Activated CD8-positive, alpha-beta T cell treated with anti-CD3 and anti-CD28 coated beads for 36 hours (primary cell): Measurements from ENCODE around the gene COG3. TPM values are rescaled to one million over a fixed set of nuclear protein-coding genes. Genes with fewer than 3 reads are reported as not detected.
"Not testable (repeated sequence)": the region's sequence is repeated elsewhere in the genome, so short reads cannot be mapped to it uniquely, and the experiment has no call there.

Experiments used
- ATAC-seq: fragments of 200-7000 bp; cut with Tn5 transposase; one replicate; pipeline ENCODE4 v1.10.0; 2021; ENCODE audit warnings: mild to moderate bottlenecking, moderate library complexity
- CTCF ChIA-PET: fragments of 350-600 bp; sonication (Branson Sonifier 250); formaldehyde crosslinking; loops from one replicate; lab custom pipeline; 2021; ENCODE audit warnings: antibody characterized with exemption; lab: Charles Lee
- POLR2A ChIA-PET: fragments of 350-600 bp; sonication (Branson Sonifier 250); formaldehyde crosslinking; loops from one replicate; lab custom pipeline; 2021; ENCODE audit warnings: antibody characterized with exemption; lab: Charles Lee
- DNase-seq: peaks from one replicate; pipeline ENCODE4 v3.0.0-alpha.2; 2020
- H3K27ac Mint-ChIP-seq: one replicate; pipeline ENCODE4 v1.8.0; 2021; ENCODE audit warnings: mild to moderate bottlenecking, mixed read lengths
- H3K27me3 Mint-ChIP-seq: one replicate; pipeline ENCODE4 v1.8.0; 2021; ENCODE audit warnings: mixed read lengths
- H3K36me3 Mint-ChIP-seq: one replicate; pipeline ENCODE4 v1.8.0; 2021; ENCODE audit warnings: low read depth, mixed read lengths
- H3K4me1 Mint-ChIP-seq: one replicate; pipeline ENCODE4 v1.8.0; 2021; ENCODE audit warnings: low read depth, mixed read lengths
- H3K4me3 Mint-ChIP-seq: one replicate; pipeline ENCODE4 v1.8.0; 2021; ENCODE audit warnings: mild to moderate bottlenecking, moderate library complexity, mixed read lengths
- H3K9me3 Mint-ChIP-seq: one replicate; pipeline ENCODE4 v1.8.0; 2021; ENCODE audit warnings: mixed read lengths
- intact Hi-C: fragments of 100-400 bp; cut with micrococcal nuclease; formaldehyde crosslinking; loops from one replicate; pipeline ENCODE4 v1.10.0; 2022
- total RNA-seq, 2 experiments: library from RNA; stranded (reverse); gene quantifications; one replicate each; pipeline ENCODE4 v1.2.3, GENCODE V29; 2021
- TF ChIP-seq, protein P1 (sequence below): fragments of 200-600 bp; IDR thresholded peaks from one replicate; pipeline ENCODE4 v1.8.0; 2022; ENCODE audit warnings: antibody characterized with exemption, mild to moderate bottlenecking

Gene COG3
- total RNA-seq, 2 experiments from 2014 or later: 19.9 to 22.1 TPM

- Mint-ChIP-seq H3K9me3 (no peaks in the 10 kb centered on the region), H3K27ac (no peak overlapping the region), H3K4me3 (no peak overlapping the region), H3K27me3 (no peaks in the 10 kb centered on the region), H3K4me1 (peaks cover 7% of the 10 kb centered on the region), H3K36me3 (peaks cover 2% of the 10 kb centered on the region)
- intact Hi-C loops: no loop called here
- no peak for ATAC-seq
- TF ChIP-seq, protein P1, sequence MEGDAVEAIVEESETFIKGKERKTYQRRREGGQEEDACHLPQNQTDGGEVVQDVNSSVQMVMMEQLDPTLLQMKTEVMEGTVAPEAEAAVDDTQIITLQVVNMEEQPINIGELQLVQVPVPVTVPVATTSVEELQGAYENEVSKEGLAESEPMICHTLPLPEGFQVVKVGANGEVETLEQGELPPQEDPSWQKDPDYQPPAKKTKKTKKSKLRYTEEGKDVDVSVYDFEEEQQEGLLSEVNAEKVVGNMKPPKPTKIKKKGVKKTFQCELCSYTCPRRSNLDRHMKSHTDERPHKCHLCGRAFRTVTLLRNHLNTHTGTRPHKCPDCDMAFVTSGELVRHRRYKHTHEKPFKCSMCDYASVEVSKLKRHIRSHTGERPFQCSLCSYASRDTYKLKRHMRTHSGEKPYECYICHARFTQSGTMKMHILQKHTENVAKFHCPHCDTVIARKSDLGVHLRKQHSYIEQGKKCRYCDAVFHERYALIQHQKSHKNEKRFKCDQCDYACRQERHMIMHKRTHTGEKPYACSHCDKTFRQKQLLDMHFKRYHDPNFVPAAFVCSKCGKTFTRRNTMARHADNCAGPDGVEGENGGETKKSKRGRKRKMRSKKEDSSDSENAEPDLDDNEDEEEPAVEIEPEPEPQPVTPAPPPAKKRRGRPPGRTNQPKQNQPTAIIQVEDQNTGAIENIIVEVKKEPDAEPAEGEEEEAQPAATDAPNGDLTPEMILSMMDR: no peak
- CTCF ChIA-PET: interaction anchor here (1.6 kb wide), 1 partner anchor 48 kb away, joined by 4 read pairs; no protein-coding TSS in a partner anchor
- DNase-seq: no peak
- POLR2A ChIA-PET: no interaction called here
Observed at GRCh38 chr13:45419945-45420344, 44.8 kb upstream of the COG3 start.

DNA sequence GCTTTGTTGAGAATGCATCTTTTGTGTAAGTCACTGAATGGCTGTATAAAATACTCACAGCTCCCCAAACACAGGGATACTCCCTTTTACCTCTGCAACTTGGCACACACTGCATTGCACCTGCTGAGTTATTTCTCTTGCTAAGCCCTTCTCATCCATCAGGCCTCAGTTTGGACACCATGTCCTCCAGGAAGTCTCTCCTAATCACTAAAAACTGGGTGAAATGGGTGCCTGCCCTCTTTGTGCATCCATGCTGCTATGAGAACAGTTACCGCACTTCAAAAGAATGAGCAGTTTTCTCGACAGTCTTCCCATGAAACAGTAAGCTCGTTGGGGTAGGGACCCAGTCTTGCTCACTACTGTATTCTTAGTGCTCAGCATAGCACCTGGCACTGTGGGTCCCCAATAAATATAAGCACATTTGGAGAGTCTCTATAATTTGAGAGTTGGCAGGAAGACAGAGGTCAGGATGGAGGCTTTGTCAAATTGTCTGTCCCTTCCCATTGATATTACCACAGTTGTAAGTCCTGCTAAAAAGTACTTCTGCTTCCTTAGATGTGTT, 41.9 kb upstream of the COG3 start:
- TF ChIP-seq, protein P1: no peak
- ChIA-PET POLR2A (interaction anchor here (0.6 to 2.6 kb wide), 2 partner anchors 42 to 56 kb away, joined by 3 to 10 read pairs; partner anchors contain the start of gene COG3), CTCF (no interaction called here)
- no peaks in the 10 kb centered on the region for H3K9me3 Mint-ChIP-seq
- no peak overlapping the region for H3K27ac Mint-ChIP-seq
- H3K27me3 Mint-ChIP-seq: no peaks in the 10 kb centered on the region
- no peak overlapping the region for H3K4me3 Mint-ChIP-seq
- intact Hi-C loops: no loop called here
- H3K36me3 Mint-ChIP-seq: no peaks in the 10 kb centered on the region
- DNase-seq (peak; percentile 21), ATAC-seq (no peak)
- H3K4me1 Mint-ChIP-seq: peaks cover 2% of the 10 kb centered on the region

DNA sequence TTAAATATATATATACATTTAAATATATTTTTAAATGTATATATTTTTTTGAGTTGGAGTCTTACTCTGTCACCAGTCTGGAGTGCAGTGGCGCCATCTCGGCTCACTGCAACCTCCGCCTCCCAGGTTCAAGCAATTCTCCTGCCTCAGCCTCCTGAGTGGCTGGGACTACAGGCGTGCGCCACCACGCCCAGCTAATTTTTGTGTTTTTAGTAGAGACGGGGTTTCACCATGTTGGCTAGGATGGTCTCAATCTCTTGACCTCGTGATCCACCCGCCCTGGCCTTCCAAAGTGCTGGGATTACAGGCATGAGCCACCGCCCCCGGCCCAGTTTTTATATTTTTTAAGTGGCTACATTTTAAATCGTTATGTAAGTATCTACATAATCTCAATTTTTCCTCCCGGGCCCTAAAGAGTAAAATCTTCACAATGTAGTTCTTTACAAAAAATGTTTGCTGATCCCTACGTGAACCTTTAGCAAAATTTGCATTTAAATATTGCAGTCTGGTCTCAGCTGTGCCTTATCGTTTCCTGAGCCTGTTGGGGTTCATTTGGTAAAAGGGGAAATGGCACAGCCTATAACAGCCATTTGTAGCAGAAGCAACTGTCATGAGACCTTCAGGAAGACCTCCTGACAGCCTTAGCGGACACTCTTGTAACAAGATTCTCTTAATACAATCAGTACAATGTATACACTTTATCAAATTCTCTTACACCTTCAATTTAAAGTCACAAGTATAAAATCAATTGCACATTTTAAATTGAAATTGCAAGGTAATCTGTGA, 38.5 kb upstream of the COG3 start:
- POLR2A ChIA-PET: interaction anchor here (0.7 to 0.9 kb wide), 2 partner anchors 36 to 57 kb away, joined by 3 to 5 read pairs; no protein-coding TSS in a partner anchor
- intact Hi-C loops, H3K27ac Mint-ChIP-seq, H3K36me3 Mint-ChIP-seq, H3K4me3 Mint-ChIP-seq, H3K4me1 Mint-ChIP-seq, H3K9me3 Mint-ChIP-seq, H3K27me3 Mint-ChIP-seq, DNase-seq, ATAC-seq: not testable (repeated sequence)
- CTCF ChIA-PET: interaction anchor here (0.8 to 1.1 kb wide), 2 partner anchors 13 to 56 kb away, joined by 3 read pairs; no protein-coding TSS in a partner anchor

DNA sequence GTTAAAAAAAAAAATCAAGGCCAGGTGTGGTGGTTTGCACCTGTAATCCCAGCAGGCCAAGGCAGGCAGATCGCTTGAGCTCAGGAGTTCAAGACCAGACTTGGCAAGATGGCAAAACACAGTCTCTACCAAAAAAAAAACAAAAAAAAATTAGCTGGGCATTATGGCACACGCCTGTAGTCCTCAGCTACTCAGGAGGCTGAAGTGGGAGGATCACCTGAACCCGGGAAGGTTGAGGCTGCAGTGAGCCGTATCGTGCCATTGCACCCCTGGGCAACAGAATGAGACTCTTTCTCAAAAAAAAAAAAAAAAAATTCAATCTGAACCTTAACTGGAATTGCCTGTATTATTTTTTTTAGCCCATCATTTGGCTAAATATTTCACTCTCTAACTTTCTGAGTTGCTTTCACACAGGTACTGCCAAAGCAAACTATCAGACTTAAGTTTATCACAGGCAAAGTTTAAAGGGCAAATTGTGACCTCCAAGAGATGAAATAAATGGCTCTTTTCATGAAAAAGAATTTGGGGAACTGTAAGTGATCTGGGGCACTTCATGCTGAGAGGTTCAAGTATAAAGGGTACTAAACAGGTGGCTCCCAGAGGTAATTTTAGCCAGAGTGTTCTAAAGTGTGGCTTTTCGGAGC, 31.9 kb upstream of the COG3 start:
- ATAC-seq (no peak), DNase-seq (no peak)
- H3K27ac Mint-ChIP-seq: no peak overlapping the region
- H3K4me1 Mint-ChIP-seq: no peaks in the 10 kb centered on the region
- POLR2A ChIA-PET: interaction anchor here (1.2 kb wide), 1 partner anchor 56 kb away, joined by 3 read pairs; no protein-coding TSS in a partner anchor
- no peaks in the 10 kb centered on the region for H3K36me3 Mint-ChIP-seq
- H3K4me3 Mint-ChIP-seq: no peak overlapping the region
- TF ChIP-seq, protein P1: no peak
- H3K9me3 Mint-ChIP-seq: no peaks in the 10 kb centered on the region
- CTCF ChIA-PET: interaction anchor here (0.7 kb wide), 1 partner anchor 18 kb away, joined by 3 read pairs; no protein-coding TSS in a partner anchor
- no peaks in the 10 kb centered on the region for H3K27me3 Mint-ChIP-seq
- intact Hi-C loops: no loop called here

- intact Hi-C loops: no loop called here
- DNase-seq (no peak), ATAC-seq (no peak)
- TF ChIP-seq, protein P1: no peak
- H3K27me3 Mint-ChIP-seq: no peaks in the 10 kb centered on the region
- no peaks in the 10 kb centered on the region for H3K9me3 Mint-ChIP-seq
- H3K36me3 Mint-ChIP-seq: no peaks in the 10 kb centered on the region
- ChIA-PET POLR2A (interaction anchor here (1.2 kb wide), 1 partner anchor 55 kb away, joined by 3 read pairs; no protein-coding TSS in a partner anchor), CTCF (no interaction called here)
- H3K4me3 Mint-ChIP-seq: no peak overlapping the region
- H3K27ac Mint-ChIP-seq: no peak overlapping the region
- H3K4me1 Mint-ChIP-seq: no peaks in the 10 kb centered on the region
Observed at GRCh38 chr13:45433381-45433790, 31.4 kb upstream of the COG3 start.
